Measurements from ENCODE around the gene ZNF134.
A peak's percentile ranks its signal among the peaks of the same experiment; 100 is the strongest.

The ZNF134 gene

DNA sequence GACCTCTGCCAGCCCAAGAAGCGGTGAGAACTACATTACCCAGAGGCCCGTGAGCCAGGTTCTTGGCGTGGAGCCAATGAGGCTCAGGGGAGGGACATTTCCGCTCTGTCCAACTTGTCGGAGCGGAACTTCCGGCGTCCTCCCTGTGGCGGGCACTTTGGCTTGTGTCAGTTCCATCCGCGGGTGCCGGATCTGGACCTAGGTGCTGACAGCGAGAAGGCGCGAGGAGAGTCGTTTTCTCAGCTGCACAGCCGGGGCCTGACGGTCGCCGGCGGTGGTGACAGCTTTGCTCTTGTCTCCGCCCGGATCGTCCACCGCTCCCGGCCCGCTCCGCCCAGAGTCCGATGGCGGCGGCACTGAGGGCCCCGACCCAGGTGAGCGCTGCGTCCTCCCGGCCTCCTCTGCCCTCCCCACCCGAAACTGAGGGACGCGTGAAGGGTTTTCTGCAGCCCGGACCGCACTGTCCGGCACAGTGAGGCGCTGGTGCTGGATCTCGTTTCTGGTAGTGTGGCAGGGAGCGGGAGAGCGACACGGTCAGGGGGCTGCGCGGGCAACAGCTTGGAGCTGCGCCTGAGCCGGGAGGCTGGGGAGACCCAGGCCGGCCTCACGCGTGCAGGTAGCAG is 14.2 kb upstream of the ZNF134 start, which contains the start of gene ZNF530 (continued):
- TF ChIP-seq PRDM4 (tag by site-specific recombination; IDR thresholded peaks at IDR 0.05) = no peak
- TF ChIP-seq, protein P1, sequence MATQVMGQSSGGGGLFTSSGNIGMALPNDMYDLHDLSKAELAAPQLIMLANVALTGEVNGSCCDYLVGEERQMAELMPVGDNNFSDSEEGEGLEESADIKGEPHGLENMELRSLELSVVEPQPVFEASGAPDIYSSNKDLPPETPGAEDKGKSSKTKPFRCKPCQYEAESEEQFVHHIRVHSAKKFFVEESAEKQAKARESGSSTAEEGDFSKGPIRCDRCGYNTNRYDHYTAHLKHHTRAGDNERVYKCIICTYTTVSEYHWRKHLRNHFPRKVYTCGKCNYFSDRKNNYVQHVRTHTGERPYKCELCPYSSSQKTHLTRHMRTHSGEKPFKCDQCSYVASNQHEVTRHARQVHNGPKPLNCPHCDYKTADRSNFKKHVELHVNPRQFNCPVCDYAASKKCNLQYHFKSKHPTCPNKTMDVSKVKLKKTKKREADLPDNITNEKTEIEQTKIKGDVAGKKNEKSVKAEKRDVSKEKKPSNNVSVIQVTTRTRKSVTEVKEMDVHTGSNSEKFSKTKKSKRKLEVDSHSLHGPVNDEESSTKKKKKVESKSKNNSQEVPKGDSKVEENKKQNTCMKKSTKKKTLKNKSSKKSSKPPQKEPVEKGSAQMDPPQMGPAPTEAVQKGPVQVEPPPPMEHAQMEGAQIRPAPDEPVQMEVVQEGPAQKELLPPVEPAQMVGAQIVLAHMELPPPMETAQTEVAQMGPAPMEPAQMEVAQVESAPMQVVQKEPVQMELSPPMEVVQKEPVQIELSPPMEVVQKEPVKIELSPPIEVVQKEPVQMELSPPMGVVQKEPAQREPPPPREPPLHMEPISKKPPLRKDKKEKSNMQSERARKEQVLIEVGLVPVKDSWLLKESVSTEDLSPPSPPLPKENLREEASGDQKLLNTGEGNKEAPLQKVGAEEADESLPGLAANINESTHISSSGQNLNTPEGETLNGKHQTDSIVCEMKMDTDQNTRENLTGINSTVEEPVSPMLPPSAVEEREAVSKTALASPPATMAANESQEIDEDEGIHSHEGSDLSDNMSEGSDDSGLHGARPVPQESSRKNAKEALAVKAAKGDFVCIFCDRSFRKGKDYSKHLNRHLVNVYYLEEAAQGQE (tag by site-specific recombination; IDR thresholded peaks at IDR 0.05) = peak; percentile 14; the same call in 1 of the 2 replicates
- TF ChIP-seq ZNF350 (tag by site-specific recombination; IDR thresholded peaks at IDR 0.05) = peak; percentile 67; the same call in 1 of the 2 replicates
- no peak for TF ChIP-seq ZNF354C (tag by site-specific recombination; IDR thresholded peaks at IDR 0.05; ENCODE audit: borderline replicate concordance, low read depth)
- TF ChIP-seq FEZF1 (tag by site-specific recombination; IDR thresholded peaks at IDR 0.05) = no peak
- peak; percentile 70; the same call in 1 of the 2 replicates for TF ChIP-seq KLF8 (tag by site-specific recombination; IDR thresholded peaks at IDR 0.05)
- no peak; the same call in 1 of the 2 replicates for TF ChIP-seq ZNF214 (tag by site-specific recombination; IDR thresholded peaks at IDR 0.05; ENCODE audit: borderline replicate concordance)
- TF ChIP-seq, protein P2, sequence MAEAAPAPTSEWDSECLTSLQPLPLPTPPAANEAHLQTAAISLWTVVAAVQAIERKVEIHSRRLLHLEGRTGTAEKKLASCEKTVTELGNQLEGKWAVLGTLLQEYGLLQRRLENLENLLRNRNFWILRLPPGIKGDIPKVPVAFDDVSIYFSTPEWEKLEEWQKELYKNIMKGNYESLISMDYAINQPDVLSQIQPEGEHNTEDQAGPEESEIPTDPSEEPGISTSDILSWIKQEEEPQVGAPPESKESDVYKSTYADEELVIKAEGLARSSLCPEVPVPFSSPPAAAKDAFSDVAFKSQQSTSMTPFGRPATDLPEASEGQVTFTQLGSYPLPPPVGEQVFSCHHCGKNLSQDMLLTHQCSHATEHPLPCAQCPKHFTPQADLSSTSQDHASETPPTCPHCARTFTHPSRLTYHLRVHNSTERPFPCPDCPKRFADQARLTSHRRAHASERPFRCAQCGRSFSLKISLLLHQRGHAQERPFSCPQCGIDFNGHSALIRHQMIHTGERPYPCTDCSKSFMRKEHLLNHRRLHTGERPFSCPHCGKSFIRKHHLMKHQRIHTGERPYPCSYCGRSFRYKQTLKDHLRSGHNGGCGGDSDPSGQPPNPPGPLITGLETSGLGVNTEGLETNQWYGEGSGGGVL (tag by site-specific recombination; IDR thresholded peaks at IDR 0.05) = peak; percentile 61
- TF ChIP-seq MYNN (tag by site-specific recombination; IDR thresholded peaks at IDR 0.05; ENCODE audit: borderline replicate concordance) = no peak
- TF ChIP-seq ZNF600 (tag by site-specific recombination; IDR thresholded peaks at IDR 0.05) = no peak; the same call in 1 of the 2 replicates
- peak; percentile 65 for TF ChIP-seq YY2 (tag by site-specific recombination; IDR thresholded peaks at IDR 0.05)
- TF ChIP-seq ZNF146 (tag by site-specific recombination; IDR thresholded peaks at IDR 0.05) = no peak
- TF ChIP-seq, protein P3, sequence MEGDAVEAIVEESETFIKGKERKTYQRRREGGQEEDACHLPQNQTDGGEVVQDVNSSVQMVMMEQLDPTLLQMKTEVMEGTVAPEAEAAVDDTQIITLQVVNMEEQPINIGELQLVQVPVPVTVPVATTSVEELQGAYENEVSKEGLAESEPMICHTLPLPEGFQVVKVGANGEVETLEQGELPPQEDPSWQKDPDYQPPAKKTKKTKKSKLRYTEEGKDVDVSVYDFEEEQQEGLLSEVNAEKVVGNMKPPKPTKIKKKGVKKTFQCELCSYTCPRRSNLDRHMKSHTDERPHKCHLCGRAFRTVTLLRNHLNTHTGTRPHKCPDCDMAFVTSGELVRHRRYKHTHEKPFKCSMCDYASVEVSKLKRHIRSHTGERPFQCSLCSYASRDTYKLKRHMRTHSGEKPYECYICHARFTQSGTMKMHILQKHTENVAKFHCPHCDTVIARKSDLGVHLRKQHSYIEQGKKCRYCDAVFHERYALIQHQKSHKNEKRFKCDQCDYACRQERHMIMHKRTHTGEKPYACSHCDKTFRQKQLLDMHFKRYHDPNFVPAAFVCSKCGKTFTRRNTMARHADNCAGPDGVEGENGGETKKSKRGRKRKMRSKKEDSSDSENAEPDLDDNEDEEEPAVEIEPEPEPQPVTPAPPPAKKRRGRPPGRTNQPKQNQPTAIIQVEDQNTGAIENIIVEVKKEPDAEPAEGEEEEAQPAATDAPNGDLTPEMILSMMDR (tag by site-specific recombination; IDR thresholded peaks at IDR 0.05) = no peak; the same call in none of the 2 replicates
- no peak; the same call in 1 of the 2 replicates for TF ChIP-seq ZNF341 (tag by site-specific recombination; IDR thresholded peaks at IDR 0.05; ENCODE audit: low read depth)
- TF ChIP-seq REPIN1 (tag by site-specific recombination; IDR thresholded peaks at IDR 0.05; ENCODE audit: low read depth) = no peak
- no peak for TF ChIP-seq ZNF132 (tag by site-specific recombination; IDR thresholded peaks at IDR 0.05; ENCODE audit: borderline replicate concordance)
- TF ChIP-seq SP2 (tag by site-specific recombination; IDR thresholded peaks at IDR 0.05) = peak; percentile 78
- TF ChIP-seq ZNF202 (tag by site-specific recombination; IDR thresholded peaks at IDR 0.05; ENCODE audit: borderline replicate concordance) = no peak
- no peak; the same call in 1 of the 2 replicates for TF ChIP-seq ZNF626 (tag by site-specific recombination; IDR thresholded peaks at IDR 0.05)
- TF ChIP-seq ELK4 (IDR thresholded peaks at IDR 0.05; ENCODE audit: borderline replicate concordance, low read depth, low read length) = no peak
- TF ChIP-seq TRIM28 (IDR thresholded peaks at IDR 0.05; ENCODE audit: borderline replicate concordance, low read length) = no peak
- peak; percentile 55 for TF ChIP-seq ZBTB17 (tag by site-specific recombination; IDR thresholded peaks at IDR 0.05)
- TF ChIP-seq ZNF274 (IDR thresholded peaks at IDR 0.05; ENCODE audit: low read length) = no peak
- TF ChIP-seq ZNF274 (tag by site-specific recombination; IDR thresholded peaks at IDR 0.05; ENCODE audit: borderline replicate concordance) = no peak
- TF ChIP-seq ZEB2 (tag by site-specific recombination; IDR thresholded peaks at IDR 0.05) = 0 out of 2 replicates have a peak, but pooled peaks have one; percentile 41
- no peak for TF ChIP-seq ZFHX2 (tag by site-specific recombination; conservative IDR thresholded peaks at IDR 0.05)
- TF ChIP-seq, protein P4, sequence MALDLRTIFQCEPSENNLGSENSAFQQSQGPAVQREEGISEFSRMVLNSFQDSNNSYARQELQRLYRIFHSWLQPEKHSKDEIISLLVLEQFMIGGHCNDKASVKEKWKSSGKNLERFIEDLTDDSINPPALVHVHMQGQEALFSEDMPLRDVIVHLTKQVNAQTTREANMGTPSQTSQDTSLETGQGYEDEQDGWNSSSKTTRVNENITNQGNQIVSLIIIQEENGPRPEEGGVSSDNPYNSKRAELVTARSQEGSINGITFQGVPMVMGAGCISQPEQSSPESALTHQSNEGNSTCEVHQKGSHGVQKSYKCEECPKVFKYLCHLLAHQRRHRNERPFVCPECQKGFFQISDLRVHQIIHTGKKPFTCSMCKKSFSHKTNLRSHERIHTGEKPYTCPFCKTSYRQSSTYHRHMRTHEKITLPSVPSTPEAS (tag by site-specific recombination; IDR thresholded peaks at IDR 0.05) = no peak
- peak; percentile 60; the same call in 1 of the 2 replicates for TF ChIP-seq SCRT1 (tag by site-specific recombination; IDR thresholded peaks at IDR 0.05; ENCODE audit: borderline replicate concordance)

All from HEK293 (cell line).